ENCODE data around the gene HOXA2. TPM values are rescaled to one million over a fixed set of nuclear protein-coding genes. Genes with fewer than 3 reads are reported as not detected.
A peak's percentile ranks its signal among the peaks of the same experiment; 100 is the strongest.

HOXA2 gene
- total and polyA plus RNA-seq, 2 of the 13 experiments (the other 11 are each of a cell fraction or from before 2014, with no cell fraction given): 0.22 to 0.29 TPM

- peaks cover 2 to 19% of the 10 kb centered on the region in 2 experiments; a peak in 2 of 5 replicates for H3K27me3 ChIP-seq (ENCODE audit: control insufficient read depth in 1 of 2, insufficient read depth in 2 of 2, low read length in 2 of 2)
- H3K79me2 ChIP-seq (ENCODE audit: insufficient read depth, low read length): no peaks in the 10 kb centered on the region
- ATAC-seq (no peak), FAIRE-seq (no peak), DNase-seq (ENCODE audit: low spot score) (no peak)
- H3K4me2 ChIP-seq (ENCODE audit: low read depth, low read length): no peak overlapping the region
- H2AFZ ChIP-seq (ENCODE audit: low read length): no peak overlapping the region
- 35% methylated on average over 9 of the region's 9 CpGs for WGBS (ENCODE audit: low lambda C conversion rate)
- no peak for TF ChIP-seq ZNF788 (CRISPR knock-in tag; IDR thresholded peaks at IDR 0.05; ENCODE audit: borderline replicate concordance)
- intact Hi-C loops (cut with micrococcal nuclease; ENCODE audit: unreplicated experiment): no loop called here
- ChIA-PET CTCF (ENCODE audit: low intra/inter-chr PET ratio, low total read pairs) (no interaction called here), POLR2A (interaction anchor here (1.0 to 1.2 kb wide), 2 partner anchors 30 kb away, joined by 3 to 5 read pairs; no protein-coding TSS in a partner anchor)
- H4K20me1 ChIP-seq (ENCODE audit: insufficient read depth, low read length): no peaks in the 10 kb centered on the region
- peaks cover 20% of the 10 kb centered on the region for H3K4me1 ChIP-seq (ENCODE audit: insufficient read depth, low read length)
- H3K9me3 ChIP-seq (ENCODE audit: low read length): no peaks in the 10 kb centered on the region
- H3K27ac ChIP-seq (ENCODE audit: extremely low read length, insufficient read depth, low read length): no peak overlapping the region
- BruUV-seq (replicated peaks): no TSS peak
- H3K4me3 ChIP-seq (replicated peaks in 1 of 3; ENCODE audit: insufficient read depth in 1 of 3, low read depth in 2 of 3, low read length in 3 of 3): no peak overlapping the region
- H3K9ac ChIP-seq (ENCODE audit: insufficient read depth, low read depth, low read length): no peak overlapping the region
- no peaks in the 10 kb centered on the region for H3K36me3 ChIP-seq (replicated peaks in 1 of 2; ENCODE audit: control insufficient read depth in 1 of 2, insufficient read depth in 2 of 2, low read length in 2 of 2)
- in situ Hi-C loops (cut with HindIII; ENCODE audit: extremely low pct_ligation_motif_present, low pct_unique_long_range_greater_than_20kb): no loop called here
These were observed 10.3 kb downstream of the HOXA2 start for GRCh38 chr7:27091941-27092818.

DNA sequence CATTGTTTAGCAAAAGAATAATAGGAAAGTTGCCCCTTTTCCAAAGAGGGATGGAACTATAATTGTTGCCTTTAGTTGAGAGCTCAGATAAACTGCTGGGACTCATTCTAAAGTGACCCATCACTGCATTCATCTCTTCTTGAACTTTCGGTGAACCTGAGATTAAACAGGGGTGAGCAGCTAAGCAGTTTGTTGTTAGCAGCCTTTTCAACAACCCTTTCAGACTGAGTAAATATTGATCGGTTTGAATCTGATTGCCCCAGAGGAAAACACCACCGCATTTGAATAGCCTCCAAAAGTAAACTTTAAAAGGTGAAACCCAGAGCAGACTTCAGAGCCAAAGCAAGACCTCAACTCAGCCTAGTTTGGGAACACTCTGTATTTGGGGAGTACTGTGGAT, 11.4 kb downstream of the HOXA2 start:
- Histone ChIP-seq H3K9ac (ENCODE audit: insufficient read depth, low read depth, low read length) (no peak overlapping the region), H3K4me2 (ENCODE audit: low read depth, low read length) (no peak overlapping the region; the same call in 1 of the 2 replicates), H2AFZ (ENCODE audit: low read length) (no peak overlapping the region), H3K36me3 (replicated peaks in 1 of 2; ENCODE audit: control insufficient read depth in 1 of 2, insufficient read depth in 2 of 2, low read length in 2 of 2) (no peaks in the 10 kb centered on the region), H3K27me3 (ENCODE audit: control insufficient read depth in 1 of 2, insufficient read depth in 2 of 2, low read length in 2 of 2) (peaks cover 2 to 19% of the 10 kb centered on the region in 2 experiments; a peak in 2 of 5 replicates), H3K9me3 (ENCODE audit: low read length) (no peaks in the 10 kb centered on the region), H3K4me3 (replicated peaks in 1 of 3; ENCODE audit: insufficient read depth in 1 of 3, low read depth in 2 of 3, low read length in 3 of 3) (no peak overlapping the region), H3K79me2 (ENCODE audit: insufficient read depth, low read length) (no peaks in the 10 kb centered on the region), H3K27ac (ENCODE audit: extremely low read length, insufficient read depth, low read length) (no peak overlapping the region), H4K20me1 (ENCODE audit: insufficient read depth, low read length) (no peaks in the 10 kb centered on the region), H3K4me1 (ENCODE audit: insufficient read depth, low read length) (peaks cover 16% of the 10 kb centered on the region)
- BruUV-seq (replicated peaks): no TSS peak
- ChIA-PET CTCF (ENCODE audit: low intra/inter-chr PET ratio, low total read pairs) (no interaction called here), POLR2A (interaction anchor here (1.2 kb wide), 1 partner anchor 31 kb away, joined by 5 read pairs; no protein-coding TSS in a partner anchor)
- DNase-seq (ENCODE audit: low spot score) (peak; percentile 65), FAIRE-seq (peak; percentile 39), ATAC-seq (peak; percentile 49)
- in situ Hi-C loops (cut with HindIII; ENCODE audit: extremely low pct_ligation_motif_present, low pct_unique_long_range_greater_than_20kb) (no loop called here), intact Hi-C loops (cut with micrococcal nuclease; ENCODE audit: unreplicated experiment) (no loop called here)
- 0% methylated on average over 3 of the region's 3 CpGs for WGBS (ENCODE audit: low lambda C conversion rate)
- peak; percentile 70 for TF ChIP-seq RXRB (CRISPR knock-in tag; IDR thresholded peaks at IDR 0.05; ENCODE audit: borderline replicate concordance)
- no peak for TF ChIP-seq ZBTB20 (CRISPR knock-in tag; IDR thresholded peaks at IDR 0.05; ENCODE audit: borderline replicate concordance, low read depth)
- no peak for TF ChIP-seq ZNF20 (CRISPR knock-in tag; IDR thresholded peaks at IDR 0.05)
- TF ChIP-seq PBX3 (CRISPR knock-in tag; IDR thresholded peaks at IDR 0.05; ENCODE audit: borderline replicate concordance): no peak
- TF ChIP-seq KDM4B (CRISPR knock-in tag; IDR thresholded peaks at IDR 0.05): no peak
- TF ChIP-seq ZNF773 (CRISPR knock-in tag; IDR thresholded peaks at IDR 0.05; ENCODE audit: borderline replicate concordance): no peak
- TF ChIP-seq TBL1XR1 (IDR thresholded peaks at IDR 0.05; ENCODE audit: borderline replicate concordance, low read length, partially characterized antibody): no peak
- no peak for TF ChIP-seq FOXA1 (IDR thresholded peaks at IDR 0.05)
- peak; percentile 25; the same call in 1 of the 2 replicates for TF ChIP-seq FOXA1 (CRISPR knock-in tag; IDR thresholded peaks at IDR 0.05)
- peak; percentile 50; the same call in 1 of the 2 replicates for TF ChIP-seq MBD4 (IDR thresholded peaks at IDR 0.05; ENCODE audit: borderline replicate concordance, low read length)
- no peak for TF ChIP-seq PAWR (CRISPR knock-in tag; IDR thresholded peaks at IDR 0.05; ENCODE audit: borderline replicate concordance)
- TF ChIP-seq KDM1A (CRISPR knock-in tag; IDR thresholded peaks at IDR 0.05): no peak
- TF ChIP-seq ZNF513 (CRISPR knock-in tag; conservative IDR thresholded peaks at IDR 0.05): no peak
- TF ChIP-seq JUN (CRISPR knock-in tag; IDR thresholded peaks at IDR 0.05): no peak
- no peak for TF ChIP-seq TEAD2 (CRISPR knock-in tag; IDR thresholded peaks at IDR 0.05)

Measured in HepG2 (cell line).